GM21737 (cell line): Measurements from ENCODE around the gene TOX2.

Source experiments
- ATAC-seq: cut with Tn5 transposase; IDR thresholded peaks from one replicate; pipeline ENCODE4 v1.9.1; 2021; ENCODE audit warnings: mild to moderate bottlenecking, moderate library complexity; ENCODE audit not compliant: unreplicated experiment

TOX2 gene

GRCh38 chr20:44052166-44052565, 137.5 kb downstream of the TOX2 start:
- ATAC-seq, result no peak

GRCh38 chr20:44053046-44053445, 138.4 kb downstream of the TOX2 start:
- no peak for ATAC-seq

GRCh38 chr20:44054118-44054517, 139.5 kb downstream of the TOX2 start:
- no peak for ATAC-seq

- no peak for ATAC-seq
Measured at GRCh38 chr20:44054849-44055248, 140.2 kb downstream of the TOX2 start.

- no peak for ATAC-seq
Measured at GRCh38 chr20:44056010-44056698, 141.5 kb downstream of the TOX2 start.

GRCh38 chr20:44057698-44058675, 143.3 kb downstream of the TOX2 start:
- ATAC-seq, result no peak

GRCh38 chr20:44064501-44065400, 150.1 kb downstream of the TOX2 start:
- ATAC-seq, result no peak

- no peak for ATAC-seq
Measured at GRCh38 chr20:44065401-44066340, 151.0 kb downstream of the TOX2 start.

GRCh38 chr20:44066645-44067606, 152.3 kb downstream of the TOX2 start:
- ATAC-seq, result no peak

- ATAC-seq, result no peak
Measured at GRCh38 chr20:44067650-44068081, 153.0 kb downstream of the TOX2 start.

GRCh38 chr20:44068316-44069201, 153.9 kb downstream of the TOX2 start:
- ATAC-seq, result no peak

GRCh38 chr20:44069203-44070011, 154.8 kb downstream of the TOX2 start:
- ATAC-seq, result peak; percentile 43

GRCh38 chr20:44070139-44070900, 155.7 kb downstream of the TOX2 start:
- no peak for ATAC-seq

- no peak for ATAC-seq
Measured at GRCh38 chr20:44071057-44071456, 156.4 kb downstream of the TOX2 start.

- ATAC-seq, result no peak
Measured at GRCh38 chr20:44071526-44072111, 157.0 kb downstream of the TOX2 start.

GRCh38 chr20:44072384-44072783, 157.7 kb downstream of the TOX2 start:
- no peak for ATAC-seq
